HG03108 (cell line): ENCODE measurements around the gene LANCL2.
"Not testable (repeated sequence)": the region's sequence is repeated elsewhere in the genome, so short reads cannot be mapped to it uniquely, and the experiment has no call there.

Experiments used
- ATAC-seq: cut with Tn5 transposase; IDR thresholded peaks from one replicate; pipeline ENCODE4 v1.9.1; 2021; ENCODE audit warnings: moderate library complexity; ENCODE audit not compliant: unreplicated experiment

LANCL2 gene

DNA sequence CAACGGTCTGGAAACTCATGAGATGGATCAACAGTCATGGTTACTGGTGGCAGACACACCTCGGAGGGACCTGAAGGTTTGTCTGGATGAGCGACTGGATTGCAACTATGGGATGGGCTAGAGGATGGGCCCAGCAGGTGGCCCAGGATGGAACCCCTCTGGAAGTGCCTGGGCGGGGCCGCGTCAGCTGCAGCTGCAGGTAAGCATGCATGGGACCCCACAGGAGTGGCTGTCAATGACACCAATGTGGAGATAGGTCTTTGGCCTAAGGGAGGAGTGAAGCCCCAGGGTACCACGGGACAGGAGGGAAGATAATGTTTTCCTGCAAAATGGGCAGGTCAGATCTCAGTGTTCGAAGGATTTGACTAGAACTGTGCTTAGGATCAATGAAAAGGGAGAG lies 103.4 kb downstream of the LANCL2 start:
- no peak for ATAC-seq

DNA sequence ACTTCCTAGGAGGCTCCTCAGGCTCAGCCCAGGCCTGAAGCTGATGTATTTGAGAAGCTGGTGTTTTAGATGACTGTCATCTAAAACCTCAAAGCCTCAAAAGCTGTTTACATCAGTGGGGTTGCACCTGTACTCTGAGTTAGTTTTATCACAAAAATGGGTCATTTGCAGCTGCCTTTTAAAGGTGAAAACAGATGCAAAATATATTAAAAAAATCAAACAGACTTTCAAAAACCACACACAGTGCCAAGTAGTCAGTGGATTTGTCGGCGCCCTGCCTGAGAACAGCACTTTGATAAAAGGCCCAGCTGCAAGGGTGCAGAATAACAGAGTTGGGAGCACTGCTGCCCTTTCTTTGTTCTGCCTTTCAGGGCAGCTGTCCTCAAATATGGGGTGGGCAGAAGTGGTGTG lies 104.1 kb downstream of the LANCL2 start:
- ATAC-seq, result no peak

DNA sequence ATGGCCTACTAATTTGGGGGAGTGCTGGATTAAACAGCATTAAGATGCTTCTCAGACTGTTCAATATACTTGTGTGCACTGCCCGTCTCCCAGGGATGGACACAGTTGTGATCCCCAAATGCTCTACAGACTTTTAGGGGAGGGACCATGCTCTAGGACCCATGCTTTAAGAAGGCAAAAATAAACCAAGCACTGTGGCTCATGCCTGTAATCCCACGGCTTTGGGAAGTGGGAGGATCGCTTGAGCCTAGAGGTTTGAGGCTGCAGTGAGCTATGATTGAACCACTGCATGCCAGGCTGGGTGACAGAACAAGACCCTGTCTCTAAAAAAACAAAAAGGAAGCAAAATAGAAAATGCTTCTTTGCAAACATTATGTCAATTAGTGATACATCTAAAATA lies 104.6 kb downstream of the LANCL2 start:
- no peak for ATAC-seq

DNA sequence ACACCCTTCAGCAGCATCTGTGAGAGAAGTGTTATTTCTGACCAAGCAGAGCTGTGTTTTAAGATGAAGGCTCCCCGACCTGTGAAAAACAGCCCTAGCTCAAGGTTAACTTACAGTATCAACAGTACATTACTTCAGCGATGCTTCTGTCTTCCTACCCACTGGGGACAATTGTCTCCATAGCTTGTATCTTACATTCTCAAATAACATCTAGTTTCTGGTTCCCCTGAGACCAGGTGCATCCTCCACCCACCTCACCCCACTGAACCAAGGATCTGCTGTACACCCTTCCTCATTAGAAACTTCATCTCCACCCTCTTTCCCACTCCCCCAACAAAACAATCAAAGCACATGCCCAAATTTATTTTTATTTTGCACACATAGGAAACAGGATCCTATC lies 105.1 kb downstream of the LANCL2 start:
- no peak for ATAC-seq

DNA sequence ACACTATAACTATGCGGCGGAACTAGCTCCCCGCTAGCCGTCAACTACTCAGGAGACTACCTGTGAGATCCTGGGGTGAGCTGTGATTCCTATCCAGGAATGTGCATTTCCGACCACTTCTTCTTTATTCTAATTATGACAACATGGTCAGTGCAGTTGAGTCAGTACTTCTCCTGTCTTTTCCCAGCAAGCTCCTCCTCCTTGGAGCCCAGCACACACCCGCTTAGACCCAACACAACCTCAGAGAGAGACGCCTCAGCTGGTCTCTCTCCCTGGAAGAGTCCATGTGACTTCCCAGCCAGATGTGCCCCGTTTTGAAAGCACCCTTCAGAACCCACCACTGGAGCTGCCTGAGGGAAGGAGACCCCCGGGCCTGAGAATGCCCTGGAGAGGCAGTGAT lies 106.5 kb downstream of the LANCL2 start:
- ATAC-seq, result not testable (repeated sequence)

DNA sequence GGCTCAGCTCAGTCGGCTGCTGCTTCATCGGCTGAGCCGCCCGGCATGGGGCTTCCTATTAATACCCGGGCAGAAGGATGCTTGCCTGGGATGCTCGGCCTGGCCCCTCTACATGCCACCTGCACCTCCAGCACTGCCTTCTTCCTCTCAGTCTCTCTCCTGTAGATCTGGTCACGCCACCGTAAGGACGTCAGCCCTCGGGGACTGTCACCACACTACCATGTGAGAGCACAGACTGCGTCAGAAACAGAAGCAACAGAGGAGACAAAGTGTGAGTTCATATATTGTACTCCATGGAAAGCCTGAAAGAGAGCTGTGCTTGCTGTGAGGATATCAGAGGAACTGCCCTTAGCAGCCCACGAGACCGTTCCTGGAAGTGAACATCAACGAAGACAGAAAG lies 107.3 kb downstream of the LANCL2 start:
- not testable (repeated sequence) for ATAC-seq

DNA sequence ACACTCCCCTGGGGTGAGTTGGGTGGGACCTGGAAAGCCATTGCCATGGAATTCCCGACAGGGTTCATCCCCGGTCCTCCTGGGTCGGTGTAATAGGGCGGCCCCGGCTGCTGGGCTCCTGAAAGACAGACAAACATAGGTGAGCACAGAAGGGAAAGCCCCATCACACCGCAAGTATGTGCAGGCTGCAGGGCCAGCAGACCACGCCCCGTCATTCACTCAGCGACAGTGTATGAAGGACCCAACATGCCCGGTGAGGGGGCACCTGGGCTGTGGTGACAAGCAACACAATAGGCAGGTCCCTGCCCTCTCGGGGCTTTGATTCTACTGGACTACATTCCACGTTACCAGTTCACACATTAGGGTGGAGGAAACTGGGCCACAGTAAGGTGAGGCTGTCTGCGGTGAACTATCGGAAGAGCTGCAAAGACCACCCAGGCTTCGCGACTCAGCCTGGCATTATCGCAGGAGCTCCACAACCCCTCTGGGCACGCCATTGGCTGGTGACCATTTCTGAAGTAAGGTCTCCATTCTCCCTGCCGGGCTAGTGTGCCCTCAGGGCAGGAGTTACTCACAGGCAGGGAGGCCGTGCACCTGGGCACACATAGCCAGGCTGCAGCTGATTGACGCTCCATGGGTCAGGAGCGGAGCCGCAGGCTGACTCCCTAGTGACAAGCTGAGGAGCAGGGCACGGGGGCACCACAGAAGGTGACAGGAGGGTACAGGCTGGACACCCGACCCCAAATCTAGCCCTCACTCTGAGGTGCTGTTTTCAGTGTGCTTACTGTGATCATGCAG lies 108.0 kb downstream of the LANCL2 start:
- ATAC-seq, result no peak

DNA sequence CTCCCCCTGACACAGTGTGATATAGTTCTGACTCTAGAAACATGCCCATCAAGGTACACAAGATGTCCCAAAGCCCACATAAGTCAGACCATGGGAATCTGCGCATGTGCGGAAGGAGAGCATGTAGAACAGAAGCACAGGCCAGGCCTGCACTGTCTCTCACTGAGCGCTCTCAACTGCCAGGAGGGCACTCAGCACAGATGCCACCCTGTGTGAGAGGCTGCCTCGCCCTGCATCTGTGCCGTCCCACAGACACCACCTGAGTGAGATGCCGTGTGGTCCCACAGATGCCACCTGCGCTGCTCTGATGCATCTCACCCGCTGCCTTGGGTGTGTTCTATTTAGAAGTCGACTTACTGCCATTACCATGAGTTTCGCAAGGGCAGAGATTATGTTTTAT lies 108.8 kb downstream of the LANCL2 start:
- no peak for ATAC-seq

DNA sequence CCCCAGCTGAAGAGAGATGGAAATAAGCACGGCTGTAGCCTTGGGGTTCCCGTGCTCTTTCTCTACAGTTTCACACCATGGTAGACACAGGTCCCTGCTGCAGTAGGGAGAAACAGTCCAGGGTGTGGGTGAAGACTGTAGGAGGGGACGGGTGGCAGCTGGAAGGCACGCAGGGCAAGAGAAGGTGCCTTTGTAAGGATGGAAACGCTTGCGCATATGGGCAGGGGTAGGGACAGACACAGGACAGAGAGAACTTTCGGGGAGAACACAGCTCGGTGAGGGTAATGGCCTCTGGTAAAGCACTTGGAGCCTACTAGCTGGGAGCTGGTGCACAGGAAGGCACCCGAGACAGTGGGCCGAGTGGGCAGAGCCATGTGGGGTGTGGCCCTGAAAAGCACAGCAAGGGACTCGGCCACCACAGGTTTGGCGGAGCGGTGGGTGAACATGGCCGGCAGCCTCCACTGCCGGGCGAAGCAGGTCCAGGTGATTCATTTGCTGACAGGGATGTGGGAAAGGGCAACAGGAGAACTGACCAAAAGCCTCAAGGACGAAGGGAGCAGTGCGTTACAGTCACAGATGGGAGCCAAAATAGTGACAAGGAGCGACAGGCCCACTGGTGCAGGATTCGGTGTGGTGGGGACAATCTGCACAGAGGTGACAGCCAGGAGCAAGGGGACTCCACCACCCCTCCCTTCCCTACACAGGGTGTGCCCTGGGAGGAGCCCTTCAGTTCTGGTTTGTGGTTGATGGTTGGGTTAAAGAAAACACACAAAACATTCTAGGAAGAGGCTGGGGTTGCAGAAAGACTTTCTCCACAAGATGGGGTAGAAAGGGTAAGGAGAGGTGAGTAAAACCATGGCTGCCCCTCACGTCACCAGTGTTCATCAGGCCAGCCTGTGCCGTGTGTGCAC lies 110.1 kb downstream of the LANCL2 start:
- no peak for ATAC-seq

DNA sequence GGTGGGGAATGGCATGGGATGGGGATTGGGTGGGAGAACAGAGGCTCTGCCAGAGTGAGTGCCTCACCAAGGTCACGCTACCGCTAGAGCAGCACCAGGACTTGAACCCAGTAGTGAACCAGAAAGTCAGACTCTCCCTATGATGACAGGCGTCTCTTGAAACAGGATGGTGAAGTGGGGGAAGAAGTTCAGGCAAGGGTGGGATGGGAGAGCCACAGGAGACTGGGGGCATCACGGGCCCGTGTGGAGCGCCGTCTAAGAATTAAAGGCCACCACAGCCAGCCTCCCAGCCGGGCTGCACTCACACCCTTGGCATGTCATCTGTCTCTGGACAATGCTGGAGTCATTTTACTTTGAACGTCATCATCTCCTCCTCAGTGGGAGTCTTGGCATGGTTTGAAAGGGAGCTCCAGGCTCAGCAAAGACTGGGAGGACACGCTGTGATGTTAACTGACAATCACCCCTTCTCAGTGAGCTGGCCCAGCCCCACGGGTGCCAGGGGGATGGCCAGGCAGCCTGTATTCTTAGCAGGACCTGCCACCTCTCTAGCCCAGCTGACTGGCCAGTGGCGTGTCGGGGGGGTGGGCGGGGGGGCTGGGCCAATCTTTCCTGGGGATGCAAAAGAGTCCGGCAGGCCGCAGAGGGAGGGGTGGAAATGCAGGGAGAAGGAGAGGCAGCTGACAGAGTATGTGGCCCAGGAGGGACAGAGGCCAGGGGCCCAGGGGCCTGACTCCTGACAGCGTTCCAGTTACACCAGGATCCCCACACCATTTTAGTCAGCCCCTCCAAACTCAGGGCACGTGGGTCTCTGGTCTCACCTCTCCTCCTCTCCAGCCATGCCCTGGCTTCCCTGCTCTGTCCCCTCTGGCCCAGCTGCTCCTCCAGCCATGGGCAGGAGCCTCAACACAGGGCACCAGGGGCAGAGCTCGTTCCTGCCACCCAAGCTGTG lies 111.0 kb downstream of the LANCL2 start:
- no peak for ATAC-seq

DNA sequence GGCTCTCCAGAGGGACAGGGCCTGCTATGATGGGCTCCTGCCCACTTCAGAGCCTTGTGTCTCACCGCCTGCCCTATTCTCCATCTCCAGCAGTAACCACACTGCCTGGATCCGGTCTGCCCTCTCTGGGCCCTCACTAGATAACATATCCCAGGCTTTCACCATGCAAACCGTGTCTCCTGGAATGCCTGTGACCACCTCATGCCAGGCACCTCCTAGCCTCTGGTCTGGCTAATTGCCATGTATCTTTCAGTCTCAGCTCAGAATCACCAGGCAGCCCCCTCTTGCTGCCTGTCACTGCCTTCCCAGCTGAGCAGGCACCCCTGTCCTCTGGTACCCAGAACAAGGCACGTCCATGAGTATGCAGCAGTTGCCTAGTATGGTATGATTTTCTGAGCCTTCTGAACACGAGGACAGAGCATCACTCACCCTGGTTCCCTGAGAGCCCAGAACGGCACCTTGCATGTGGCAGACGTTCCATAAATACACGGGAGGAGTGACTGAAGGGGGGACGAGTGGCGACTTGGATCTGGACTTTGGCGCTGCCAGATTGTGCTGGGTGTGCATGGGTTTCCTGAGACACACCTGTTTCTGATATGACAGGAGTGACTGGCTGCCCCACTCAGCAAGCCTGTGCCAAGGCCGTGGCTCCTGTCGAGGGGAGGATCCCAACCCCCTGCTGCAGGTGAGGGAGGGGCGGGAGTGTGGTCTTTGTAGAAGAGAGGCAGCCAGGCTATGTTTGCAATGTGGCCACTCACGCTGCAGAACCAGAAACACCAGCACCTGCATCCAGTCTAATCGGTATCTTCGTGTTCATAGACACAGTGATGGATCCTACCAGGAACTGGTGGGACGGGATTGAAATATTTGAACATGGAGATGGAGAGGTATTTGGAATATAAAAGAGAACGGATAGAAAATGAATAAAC lies 112.0 kb downstream of the LANCL2 start:
- ATAC-seq, result no peak

DNA sequence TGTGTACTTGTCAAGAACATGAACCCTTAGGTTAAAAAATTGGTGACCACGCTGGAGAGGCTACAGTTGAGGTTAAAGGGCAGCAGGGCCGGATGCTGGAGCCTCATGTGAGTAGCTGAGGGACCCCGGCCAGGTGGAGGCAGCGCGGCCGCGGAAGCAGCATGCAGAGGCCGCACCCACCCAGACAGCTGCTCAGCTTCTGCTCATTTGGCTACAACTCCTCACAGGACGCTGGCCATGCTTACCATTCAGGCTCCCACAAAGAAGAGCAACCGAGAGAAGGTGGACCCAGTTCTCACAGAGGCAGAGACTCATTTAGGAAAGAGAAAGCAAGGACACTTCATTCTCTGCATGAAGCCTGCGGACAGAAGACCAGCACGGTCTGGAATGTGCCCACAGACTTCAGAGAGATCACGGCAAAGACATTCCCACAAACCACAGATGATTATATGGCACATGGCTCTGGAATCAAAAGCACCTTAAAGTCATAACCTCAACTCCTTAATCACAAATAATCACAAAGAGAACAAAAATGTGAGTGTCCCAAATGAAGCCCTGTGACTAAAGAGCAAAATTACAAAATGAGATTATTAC lies 112.7 kb downstream of the LANCL2 start:
- no peak for ATAC-seq

DNA sequence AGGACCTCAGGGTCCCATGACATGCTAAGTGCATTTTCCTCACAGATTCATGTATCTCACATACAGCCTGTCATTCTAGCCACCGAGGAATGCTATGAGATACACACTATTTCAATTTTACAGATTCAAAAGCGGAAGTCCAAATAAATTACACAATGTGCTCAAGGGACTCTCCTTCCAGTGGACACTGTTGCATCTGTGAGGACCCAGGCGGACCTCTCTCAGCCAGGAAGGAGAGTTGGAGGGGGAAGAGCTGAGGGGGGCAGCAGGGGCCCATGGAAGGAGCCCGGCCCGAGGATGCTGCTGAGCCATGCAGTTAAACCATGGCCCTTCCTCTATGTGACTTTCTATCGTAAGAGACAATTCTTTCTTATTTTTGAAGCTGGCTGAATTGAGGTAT lies 113.6 kb downstream of the LANCL2 start:
- ATAC-seq, result no peak

DNA sequence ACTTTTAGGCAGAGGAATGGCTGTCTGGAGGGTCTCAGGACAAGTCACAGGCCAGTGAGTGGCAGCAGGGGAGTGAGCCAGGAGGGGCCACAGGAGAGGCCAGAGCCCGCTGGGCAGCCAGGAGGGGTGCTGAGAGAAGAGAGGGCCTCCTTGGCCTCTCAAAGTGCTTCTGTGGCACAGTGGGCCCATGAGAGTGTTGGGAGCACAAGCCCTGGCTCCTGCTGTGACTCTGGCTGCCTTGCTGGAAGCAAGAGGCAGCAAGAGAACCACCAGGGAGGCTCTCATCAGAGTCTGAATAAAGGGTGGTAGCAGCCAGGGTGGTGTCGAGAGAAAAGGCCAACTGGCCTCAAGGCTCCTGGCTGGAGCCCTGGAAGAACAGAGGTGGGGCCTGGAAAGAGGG lies 116.0 kb downstream of the LANCL2 start:
- no peak for ATAC-seq

DNA sequence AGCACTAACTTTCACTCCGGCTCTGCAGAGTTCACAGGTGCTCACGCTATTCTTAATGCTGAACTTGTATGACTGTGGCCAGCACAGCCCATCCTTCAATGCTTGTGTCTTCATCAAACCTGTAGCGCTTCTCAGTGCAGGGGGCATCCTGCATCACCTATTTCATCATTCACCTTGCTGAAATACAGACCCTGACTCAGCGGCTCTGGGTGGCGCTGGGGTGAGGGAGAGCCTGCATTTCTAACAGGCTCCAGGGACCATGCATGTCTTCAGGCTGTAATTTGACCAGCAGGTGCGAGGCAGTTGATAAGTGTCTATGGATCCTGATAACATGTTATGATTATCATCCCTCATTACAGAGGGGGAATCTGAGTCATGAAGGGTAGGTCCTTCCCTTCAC lies 117.9 kb downstream of the LANCL2 start:
- no peak for ATAC-seq
